ENCODE measurements around the gene TRUB1. TPM values are rescaled to one million over a fixed set of nuclear protein-coding genes. Genes with fewer than 3 reads are reported as not detected.

Gene TRUB1
- total RNA-seq, 2 experiments from 2014 or later: 18.7 to 25.1 TPM

- H3K36me3 ChIP-seq (ENCODE audit: insufficient read depth, low read length): no peaks in the 10 kb centered on the region
- TF ChIP-seq EZH2phosphoT487 (IDR thresholded peaks at IDR 0.05; ENCODE audit: borderline replicate concordance, low read depth, low read length) (no peak), CTCF (conservative IDR thresholded peaks at IDR 0.05; ENCODE audit: low read length) (no peak)
- no peaks in the 10 kb centered on the region for H3K9me3 ChIP-seq (ENCODE audit: low read length)
- intact Hi-C loops (cut with micrococcal nuclease; ENCODE audit: unreplicated experiment): no loop called here
- POLR2A ChIA-PET: no interaction called here
- H3K4me3 ChIP-seq (ENCODE audit: low read depth, low read length, poor library complexity, severe bottlenecking): no peak overlapping the region
- no peaks in the 10 kb centered on the region for H3K79me2 ChIP-seq (ENCODE audit: insufficient read depth, low read depth, low read length)
- H2AFZ ChIP-seq (ENCODE audit: low read length): no peak overlapping the region
- no peaks in the 10 kb centered on the region for H4K20me1 ChIP-seq (ENCODE audit: insufficient read depth, low read length)
- no peak overlapping the region for H3K27ac ChIP-seq (ENCODE audit: low read depth, low read length, poor library complexity, severe bottlenecking)
- BruUV-seq (replicated peaks): no TSS peak
- H3K4me1 ChIP-seq (ENCODE audit: insufficient read depth, low read length, poor library complexity, severe bottlenecking): no peaks in the 10 kb centered on the region
- H3K4me2 ChIP-seq (ENCODE audit: low read length): no peak overlapping the region
- no peaks in the 10 kb centered on the region for H3K9me2 ChIP-seq (ENCODE audit: insufficient read depth, low read length)
- DNase-seq (ENCODE audit: low spot score): no peak
- CTCF ChIA-PET (ENCODE audit: unreplicated experiment): no interaction called here
These were observed 9.2 kb upstream of the TRUB1 start for GRCh38 chr10:114928818-114929217.

- ChIA-PET CTCF (ENCODE audit: unreplicated experiment) (no interaction called here), POLR2A (no interaction called here)
- BruUV-seq (replicated peaks): no TSS peak
These were observed 7.7 kb upstream of the TRUB1 start for GRCh38 chr10:114930320-114930719.

More at GRCh38 chr10:114930320-114930719, 7.7 kb upstream of the TRUB1 start:
- Histone ChIP-seq H3K27ac (ENCODE audit: low read depth, low read length, poor library complexity, severe bottlenecking) (no peak overlapping the region), H3K36me3 (ENCODE audit: insufficient read depth, low read length) (no peaks in the 10 kb centered on the region), H3K9me2 (ENCODE audit: insufficient read depth, low read length) (no peaks in the 10 kb centered on the region), H3K4me3 (ENCODE audit: low read depth, low read length, poor library complexity, severe bottlenecking) (no peak overlapping the region), H4K20me1 (ENCODE audit: insufficient read depth, low read length) (no peaks in the 10 kb centered on the region), H3K79me2 (ENCODE audit: insufficient read depth, low read depth, low read length) (no peaks in the 10 kb centered on the region), H3K4me2 (ENCODE audit: low read length) (no peak overlapping the region), H2AFZ (ENCODE audit: low read length) (no peak overlapping the region), H3K9me3 (ENCODE audit: low read length) (no peaks in the 10 kb centered on the region), H3K4me1 (ENCODE audit: insufficient read depth, low read length, poor library complexity, severe bottlenecking) (no peaks in the 10 kb centered on the region)
- DNase-seq (ENCODE audit: low spot score): no peak
- TF ChIP-seq CTCF (conservative IDR thresholded peaks at IDR 0.05; ENCODE audit: low read length) (no peak), EZH2phosphoT487 (IDR thresholded peaks at IDR 0.05; ENCODE audit: borderline replicate concordance, low read depth, low read length) (no peak)
- intact Hi-C loops (cut with micrococcal nuclease; ENCODE audit: unreplicated experiment): no loop called here

Measured in OCI-LY7 (cell line).